Measurements from ENCODE around the gene TOE1. TPM values are rescaled to one million over a fixed set of nuclear protein-coding genes. Genes with fewer than 3 reads are reported as not detected.

TOE1 gene
- total RNA-seq, 1 experiment from 2014 or later, result 31.2 TPM

- H3K27ac Mint-ChIP-seq, result no peak overlapping the region; a peak in 1 of 7 replicates
- no peak overlapping the region for H3K27ac ChIP-seq (ENCODE audit: insufficient read length, low read depth, low read length)
- H4K20me1 ChIP-seq (ENCODE audit: control insufficient read depth, insufficient read depth, insufficient read length), result no peaks in the 10 kb centered on the region
- H2AFZ ChIP-seq (ENCODE audit: low read length), result no peak overlapping the region
- H3K14ac ChIP-seq (ENCODE audit: insufficient read depth, low read length), result no peak overlapping the region
- DNase-seq, result no peak
- no peak for TF ChIP-seq CTCF (conservative IDR thresholded peaks at IDR 0.05)
- H2BK12ac ChIP-seq (ENCODE audit: insufficient read length, low read depth, low read length), result no peak overlapping the region
- no peak overlapping the region for H3K18ac ChIP-seq (ENCODE audit: insufficient read length, low read depth, low read length)
- H3K27me3 Mint-ChIP-seq (ENCODE audit: low read depth), result no peaks in the 10 kb centered on the region
- H2BK120ac ChIP-seq (ENCODE audit: low read depth, low read length, poor library complexity, severe bottlenecking), result no peak overlapping the region
- H3K23ac ChIP-seq (ENCODE audit: insufficient read length, low read depth, low read length), result no peak overlapping the region
- no peaks in the 10 kb centered on the region for H3K27me3 ChIP-seq (ENCODE audit: insufficient read depth, low read length)
- no peaks in the 10 kb centered on the region for H3K9me3 ChIP-seq (ENCODE audit: control insufficient read depth, low read depth, low read length)
- no peak overlapping the region for H2BK15ac ChIP-seq (ENCODE audit: low read depth, low read length)
- H3K4me1 Mint-ChIP-seq, result no peaks in the 10 kb centered on the region
- H4K8ac ChIP-seq (replicated peaks; ENCODE audit: insufficient read length, low read depth, low read length), result no peak overlapping the region
- no peaks in the 10 kb centered on the region for H3K36me3 Mint-ChIP-seq (ENCODE audit: insufficient read depth in 1 of 3, low read depth in 3 of 3)
- H3K23me2 ChIP-seq (ENCODE audit: insufficient read length, low read depth, low read length, poor library complexity, severe bottlenecking), result no peaks in the 10 kb centered on the region
- no peaks in the 10 kb centered on the region for H3K79me2 ChIP-seq (ENCODE audit: insufficient read depth, low read length)
- no peak overlapping the region for H3K9ac ChIP-seq (ENCODE audit: extremely low read depth, insufficient read length, low read length)
- H2BK20ac ChIP-seq (ENCODE audit: low read depth, low read length, poor library complexity, severe bottlenecking), result no peak overlapping the region
- no peaks in the 10 kb centered on the region for H3K79me1 ChIP-seq (ENCODE audit: insufficient read depth, low read depth, low read length, poor library complexity, severe bottlenecking)
- no peak overlapping the region for H3K4me2 ChIP-seq (ENCODE audit: insufficient read depth, insufficient read length, low read length)
- no peak overlapping the region for H3T11ph ChIP-seq (ENCODE audit: low read length)
- H4K5ac ChIP-seq (ENCODE audit: insufficient read length, low read depth, low read length), result no peak overlapping the region
- no peak overlapping the region for H3K4ac ChIP-seq (ENCODE audit: low read depth, low read length)
- no peak overlapping the region for H3K4me3 Mint-ChIP-seq
- H2BK5ac ChIP-seq (ENCODE audit: insufficient read length, low read length), result no peak overlapping the region
- no peak overlapping the region for H4K91ac ChIP-seq (ENCODE audit: insufficient read length, low read depth, low read length)
- WGBS (ENCODE audit: extremely low coverage, insufficient read length, low lambda C conversion rate), result no CpG with 5 or more reads among the region's 6 CpGs
- no peak overlapping the region for H2AK5ac ChIP-seq (ENCODE audit: insufficient read length, low read length)
- no peaks in the 10 kb centered on the region for H3K4me1 ChIP-seq (ENCODE audit: insufficient read depth, low read length)
- H3K56ac ChIP-seq (ENCODE audit: insufficient read length, low read depth, low read length), result no peak overlapping the region
- H3K9me3 Mint-ChIP-seq, result no peaks in the 10 kb centered on the region
Observed at GRCh38 chr1:45379524-45379923, 39.6 kb downstream of the TOE1 start.
